Fibroblast of lung (primary cell): ENCODE data around the gene DCTN2. TPM values are rescaled to one million over a fixed set of nuclear protein-coding genes. Genes with fewer than 3 reads are reported as not detected.

Experiments used
- DNase-seq, 2 donors: peaks; one replicate each; pipeline versions ENCODE4 v3.0.0 to v3.0.0-alpha.2; 2010; ENCODE audit warnings: low read depth in 2 of 2
- H2AFZ ChIP-seq: 2 replicates; pipeline ENCODE4 v1.5.1; 2012; ENCODE audit warnings: low read length, control low read depth, inconsistent platforms
- H3K27ac ChIP-seq: 2 replicates; pipeline ENCODE4 v1.5.1; 2011; ENCODE audit warnings: low read length, control low read depth; ENCODE audit not compliant: insufficient read depth
- H3K27me3 ChIP-seq: 2 replicates; pipeline ENCODE4 v1.5.1; 2011; ENCODE audit warnings: mild to moderate bottlenecking, low read length; ENCODE audit not compliant: control insufficient read depth, insufficient read depth
- H3K36me3 ChIP-seq: 2 replicates; pipeline ENCODE4 v1.5.1; 2011; ENCODE audit warnings: low read length; ENCODE audit not compliant: control insufficient read depth, insufficient read depth
- H3K4me1 ChIP-seq: 2 replicates; pipeline ENCODE4 v1.5.1; 2011; ENCODE audit warnings: low read length; ENCODE audit not compliant: control insufficient read depth, insufficient read depth; ENCODE audit errors: extremely low read depth
- H3K4me2 ChIP-seq: 2 replicates; pipeline ENCODE4 v1.5.1; 2011; ENCODE audit warnings: low read length, control low read depth; ENCODE audit not compliant: insufficient read depth; ENCODE audit errors: extremely low read depth
- H3K4me3 ChIP-seq, 4 experiments: fragments of 200-600 bp in 1 of 4; sonication (generic) in 1 of 4; replicated peaks in 1 of 4; 2 replicates each; pipeline ENCODE4 v1.5.1; 2011 to 2016; ENCODE audit warnings: low read length in 4 of 4, low read depth in 3 of 4, mild to moderate bottlenecking in 3 of 4, control low read depth in 2 of 4, inconsistent platforms in 1 of 4, mixed read lengths in 1 of 4; ENCODE audit not compliant: insufficient read depth in 1 of 4; ENCODE audit errors: control extremely low read depth in 1 of 4
- H3K79me2 ChIP-seq: 2 replicates; pipeline ENCODE4 v1.5.1; 2012; ENCODE audit warnings: mild to moderate bottlenecking, low read length, inconsistent platforms; ENCODE audit not compliant: control insufficient read depth, insufficient read depth
- H3K9ac ChIP-seq: 2 replicates; pipeline ENCODE4 v1.5.1; 2011; ENCODE audit warnings: mild to moderate bottlenecking, low read length, control low read depth; ENCODE audit not compliant: insufficient read depth
- H3K9me3 ChIP-seq: 2 replicates; pipeline ENCODE4 v1.5.1; 2012; ENCODE audit warnings: low read depth, low read length; ENCODE audit not compliant: control insufficient read depth, insufficient read depth
- H4K20me1 ChIP-seq: 2 replicates; pipeline ENCODE4 v1.5.1; 2011; ENCODE audit warnings: low read length; ENCODE audit not compliant: control insufficient read depth, insufficient read depth; ENCODE audit errors: extremely low read depth
- EZH2 ChIP-seq: IDR thresholded peaks from 2 replicates; pipeline ENCODE4 v1.5.1; 2012; ENCODE audit warnings: low read length, control low read depth, mild to moderate bottlenecking; ENCODE audit errors: missing control alignments
- polyA plus RNA-seq, 2 donors: library from polyadenylated mRNA; depleted of rRNA in 1 of 2; stranded (reverse) in 1 of 2; unstranded in 1 of 2; fragments of >200 nt; gene quantifications; 2 replicates each; pipeline ENCODE4 v1.2.1, GENCODE V29; 2011 to 2012; ENCODE audit warnings: missing spikeins in 1 of 2
- total RNA-seq: library from RNA; depleted of rRNA; stranded (reverse); fragments of >200 nt; gene quantifications from 2 replicates; pipeline ENCODE4 v1.2.1, GENCODE V29; 2014
- TF ChIP-seq, protein P1 (sequence below), 2 donors: IDR thresholded peaks in 1 of 2; conservative IDR thresholded peaks in 1 of 2; 1 replicate in 1 of 2; 2 replicates in 1 of 2; pipeline ENCODE4 v1.5.1; 2011 to 2012; ENCODE audit warnings: low read length in 2 of 2, control low read depth in 1 of 2, inconsistent platforms in 1 of 2, low read depth in 1 of 2, mild to moderate bottlenecking in 1 of 2

Gene DCTN2
- total and polyA plus RNA-seq, 2 donors (not counting 1 experiment from before 2014, with no cell fraction given) = 101 to 211 TPM

DNA sequence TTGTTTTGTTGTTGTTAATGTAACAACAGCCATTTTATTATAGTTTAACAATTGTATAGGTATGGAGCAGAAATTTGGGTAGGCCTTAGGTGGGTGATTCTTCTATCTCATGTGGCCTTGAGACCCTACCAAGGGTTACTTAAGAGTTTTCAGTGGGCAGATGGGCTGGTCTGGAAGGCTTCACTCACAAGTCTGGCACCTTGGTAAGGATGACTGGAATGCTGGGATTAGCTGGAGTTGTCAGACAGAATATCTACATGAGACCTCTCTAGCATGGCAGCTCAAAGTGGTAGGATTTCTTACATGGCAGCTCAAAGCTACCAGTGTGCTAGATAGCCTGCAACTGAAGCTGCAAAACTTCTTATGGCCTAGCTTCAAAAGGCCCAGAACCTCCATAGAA, 61.3 kb downstream of the DCTN2 start:
- H3K27me3 ChIP-seq = peaks cover 7% of the 10 kb centered on the region
- no peak overlapping the region for H3K4me3 ChIP-seq
- H3K36me3 ChIP-seq = peaks cover 10% of the 10 kb centered on the region
- H3K9ac ChIP-seq = no peak overlapping the region
- no peak overlapping the region for H3K4me2 ChIP-seq
- peaks cover 15% of the 10 kb centered on the region for H3K4me1 ChIP-seq
- no peak for DNase-seq
- H3K9me3 ChIP-seq = no peaks in the 10 kb centered on the region
- H4K20me1 ChIP-seq = no peaks in the 10 kb centered on the region
- no peak overlapping the region for H3K27ac ChIP-seq
- H3K79me2 ChIP-seq = peaks cover 21% of the 10 kb centered on the region
- TF ChIP-seq, protein P1, sequence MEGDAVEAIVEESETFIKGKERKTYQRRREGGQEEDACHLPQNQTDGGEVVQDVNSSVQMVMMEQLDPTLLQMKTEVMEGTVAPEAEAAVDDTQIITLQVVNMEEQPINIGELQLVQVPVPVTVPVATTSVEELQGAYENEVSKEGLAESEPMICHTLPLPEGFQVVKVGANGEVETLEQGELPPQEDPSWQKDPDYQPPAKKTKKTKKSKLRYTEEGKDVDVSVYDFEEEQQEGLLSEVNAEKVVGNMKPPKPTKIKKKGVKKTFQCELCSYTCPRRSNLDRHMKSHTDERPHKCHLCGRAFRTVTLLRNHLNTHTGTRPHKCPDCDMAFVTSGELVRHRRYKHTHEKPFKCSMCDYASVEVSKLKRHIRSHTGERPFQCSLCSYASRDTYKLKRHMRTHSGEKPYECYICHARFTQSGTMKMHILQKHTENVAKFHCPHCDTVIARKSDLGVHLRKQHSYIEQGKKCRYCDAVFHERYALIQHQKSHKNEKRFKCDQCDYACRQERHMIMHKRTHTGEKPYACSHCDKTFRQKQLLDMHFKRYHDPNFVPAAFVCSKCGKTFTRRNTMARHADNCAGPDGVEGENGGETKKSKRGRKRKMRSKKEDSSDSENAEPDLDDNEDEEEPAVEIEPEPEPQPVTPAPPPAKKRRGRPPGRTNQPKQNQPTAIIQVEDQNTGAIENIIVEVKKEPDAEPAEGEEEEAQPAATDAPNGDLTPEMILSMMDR (conservative IDR thresholded peaks at IDR 0.05 in 1 of 2, IDR thresholded peaks at IDR 0.05 in 1 of 2; ENCODE audit: low read depth in 1 of 2, low read length in 2 of 2) = no peak
- TF ChIP-seq EZH2 = no peak
- H2AFZ ChIP-seq = no peak overlapping the region

DNA sequence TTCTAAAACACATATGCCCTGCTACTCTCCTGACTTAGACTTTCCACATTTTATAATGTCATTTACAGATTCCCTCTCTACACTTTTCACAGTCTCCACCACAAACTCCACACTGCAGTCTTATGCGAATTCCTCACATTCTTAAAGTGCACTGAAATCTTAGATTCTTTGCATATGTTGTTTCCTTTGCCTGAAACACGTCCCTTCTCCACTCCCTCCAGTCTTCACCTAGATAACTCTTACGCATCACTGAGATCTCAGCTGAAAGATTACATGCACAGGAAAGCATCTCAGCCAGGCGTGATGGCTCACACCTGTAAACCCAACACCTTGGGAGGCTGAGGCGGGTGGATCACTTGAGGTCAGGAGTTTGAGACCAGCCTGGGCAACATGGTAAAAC, 63.5 kb downstream of the DCTN2 start:
- H3K27ac ChIP-seq = no peak overlapping the region
- peaks cover 5% of the 10 kb centered on the region for H3K79me2 ChIP-seq
- no peak overlapping the region for H3K9ac ChIP-seq
- H4K20me1 ChIP-seq = no peaks in the 10 kb centered on the region
- peaks cover 15% of the 10 kb centered on the region for H3K27me3 ChIP-seq
- H3K4me1 ChIP-seq = peaks cover 8% of the 10 kb centered on the region
- no peaks in the 10 kb centered on the region for H3K9me3 ChIP-seq
- no peak overlapping the region for H2AFZ ChIP-seq
- TF ChIP-seq, protein P1 (conservative IDR thresholded peaks at IDR 0.05 in 1 of 2, IDR thresholded peaks at IDR 0.05 in 1 of 2; ENCODE audit: low read depth in 1 of 2, low read length in 2 of 2) = no peak
- no peak for TF ChIP-seq EZH2
- no peaks in the 10 kb centered on the region for H3K36me3 ChIP-seq
- no peak overlapping the region for H3K4me3 ChIP-seq
- no peak overlapping the region for H3K4me2 ChIP-seq
- peak in 1 of 2 donors; percentile 86 for DNase-seq

DNA sequence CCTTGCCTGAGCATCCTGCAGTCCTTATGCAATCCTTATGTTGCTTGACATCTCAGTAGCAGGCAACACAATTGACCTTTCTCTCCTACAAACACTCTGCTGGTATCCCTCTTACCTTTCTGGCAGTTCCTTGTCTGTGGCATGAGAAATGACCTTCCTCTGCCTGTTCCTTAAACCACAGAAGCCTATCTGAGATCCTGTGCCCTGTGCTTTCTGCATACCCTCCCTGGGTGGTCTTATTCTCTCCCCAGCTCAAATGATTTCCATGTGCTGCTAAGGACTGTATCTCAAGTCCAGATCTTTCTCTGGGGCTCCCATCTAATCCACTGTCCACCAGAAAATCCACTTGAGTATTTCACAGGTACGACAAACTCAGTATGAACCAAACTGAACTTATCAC, 65.3 kb downstream of the DCTN2 start:
- H3K9ac ChIP-seq = no peak overlapping the region
- H2AFZ ChIP-seq = no peak overlapping the region
- peaks cover 5% of the 10 kb centered on the region for H3K4me1 ChIP-seq
- no peaks in the 10 kb centered on the region for H4K20me1 ChIP-seq
- H3K79me2 ChIP-seq = no peaks in the 10 kb centered on the region
- H3K9me3 ChIP-seq = no peaks in the 10 kb centered on the region
- no peak overlapping the region for H3K27ac ChIP-seq
- H3K36me3 ChIP-seq = no peaks in the 10 kb centered on the region
- H3K4me2 ChIP-seq = no peak overlapping the region
- TF ChIP-seq, protein P1 (conservative IDR thresholded peaks at IDR 0.05 in 1 of 2, IDR thresholded peaks at IDR 0.05 in 1 of 2; ENCODE audit: low read depth in 1 of 2, low read length in 2 of 2) = no peak
- no peak for TF ChIP-seq EZH2
- H3K27me3 ChIP-seq = peaks cover 20% of the 10 kb centered on the region
- no peak overlapping the region for H3K4me3 ChIP-seq
- no peak for DNase-seq

Other genes with a start within 250 kb of the DCTN2 start
- 11.3 and 21.3 TPM in 2 replicates for gene R3HDM2, start 116.1 kb downstream of the DCTN2 start, total RNA-seq
- 18.5 and 22.8 TPM in 2 replicates for gene R3HDM2, start 116.1 kb downstream of the DCTN2 start, polyA plus RNA-seq
- not detected in 2 replicates for gene INHBC, start 112.4 kb downstream of the DCTN2 start, total RNA-seq
- 0.05 TPM in 1 of 2 replicates, not detected in the other for gene INHBC, start 112.4 kb downstream of the DCTN2 start, polyA plus RNA-seq
- 9.2 and 26.4 TPM in 2 replicates for gene INHBE, start 91.9 kb downstream of the DCTN2 start, total RNA-seq
- 0.41 and 0.67 TPM in 2 replicates for gene INHBE, start 91.9 kb downstream of the DCTN2 start, polyA plus RNA-seq
- gene GLI1, start 87.4 kb downstream of the DCTN2 start, total RNA-seq = 1.0 and 2.0 TPM in 2 replicates
- 0.40 and 0.97 TPM in 2 replicates for gene GLI1, start 87.4 kb downstream of the DCTN2 start, polyA plus RNA-seq
- gene ARHGAP9, start 67.3 kb downstream of the DCTN2 start, total RNA-seq = under 0.01 TPM in 2 replicates
- 0.08 and 0.10 TPM in 2 replicates for gene ARHGAP9, start 67.3 kb downstream of the DCTN2 start, polyA plus RNA-seq
- gene MARS1, start 59.1 kb downstream of the DCTN2 start, total RNA-seq = 223 and 352 TPM in 2 replicates
- 89.9 and 103 TPM in 2 replicates for gene MARS1, start 59.1 kb downstream of the DCTN2 start, polyA plus RNA-seq
- 249 and 265 TPM in 2 replicates for gene DDIT3, start 26.7 kb downstream of the DCTN2 start, total RNA-seq
- 32.5 and 57.8 TPM in 2 replicates for gene DDIT3, start 26.7 kb downstream of the DCTN2 start, polyA plus RNA-seq
- 5.1 and 7.1 TPM in 2 replicates for gene MBD6, start 24.4 kb downstream of the DCTN2 start, total RNA-seq
- 3.0 and 3.1 TPM in 2 replicates for gene MBD6, start 24.4 kb downstream of the DCTN2 start, polyA plus RNA-seq
- 0.51 and 1.3 TPM in 2 replicates for gene KIF5A, start 2.9 kb upstream of the DCTN2 start, total RNA-seq
- 0.53 and 0.89 TPM in 2 replicates for gene KIF5A, start 2.9 kb upstream of the DCTN2 start, polyA plus RNA-seq
- 9.0 and 11.9 TPM in 2 replicates for gene PIP4K2C, start 44.0 kb upstream of the DCTN2 start, total RNA-seq
- 24.3 and 25.2 TPM in 2 replicates for gene PIP4K2C, start 44.0 kb upstream of the DCTN2 start, polyA plus RNA-seq
- 16.4 and 30.4 TPM in 2 replicates for gene DTX3, start 57.6 kb upstream of the DCTN2 start, total RNA-seq
- gene DTX3, start 57.6 kb upstream of the DCTN2 start, polyA plus RNA-seq = 12.1 and 17.3 TPM in 2 replicates
- 34.4 and 40.0 TPM in 2 replicates for gene ARHGEF25, start 64.2 kb upstream of the DCTN2 start, total RNA-seq
- 12.1 and 15.7 TPM in 2 replicates for gene ARHGEF25, start 64.2 kb upstream of the DCTN2 start, polyA plus RNA-seq
- 0.51 and 2.3 TPM in 2 replicates for gene B4GALNT1, start 86.0 kb upstream of the DCTN2 start, total RNA-seq
- gene B4GALNT1, start 86.0 kb upstream of the DCTN2 start, polyA plus RNA-seq = 1.3 and 3.4 TPM in 2 replicates
- gene OS9, start 146.9 kb upstream of the DCTN2 start, total RNA-seq = 170 and 260 TPM in 2 replicates
- 274 and 316 TPM in 2 replicates for gene OS9, start 146.9 kb upstream of the DCTN2 start, polyA plus RNA-seq
- under 0.01 and 0.17 TPM in 2 replicates for gene AGAP2, start 191.6 kb upstream of the DCTN2 start, total RNA-seq
- 0.02 and 0.05 TPM in 2 replicates for gene AGAP2, start 191.6 kb upstream of the DCTN2 start, polyA plus RNA-seq
- gene TSPAN31, start 197.8 kb upstream of the DCTN2 start, total RNA-seq = 55.7 and 99.6 TPM in 2 replicates
- gene TSPAN31, start 197.8 kb upstream of the DCTN2 start, polyA plus RNA-seq = 42.8 and 53.6 TPM in 2 replicates
- 183 and 257 TPM in 2 replicates for gene CDK4, start 205.1 kb upstream of the DCTN2 start, total RNA-seq
- gene CDK4, start 205.1 kb upstream of the DCTN2 start, polyA plus RNA-seq = 233 and 324 TPM in 2 replicates
- 2.6 and 3.8 TPM in 2 replicates for gene MARCHF9, start 207.9 kb upstream of the DCTN2 start, total RNA-seq
- gene MARCHF9, start 207.9 kb upstream of the DCTN2 start, polyA plus RNA-seq = 4.8 and 5.6 TPM in 2 replicates
- gene CYP27B1, start 219.9 kb upstream of the DCTN2 start, total RNA-seq = under 0.01 and 0.17 TPM in 2 replicates
- gene CYP27B1, start 219.9 kb upstream of the DCTN2 start, polyA plus RNA-seq = 0.26 and 0.29 TPM in 2 replicates
- 3.5 and 6.4 TPM in 2 replicates for gene METTL1, start 224.9 kb upstream of the DCTN2 start, total RNA-seq
- gene METTL1, start 224.9 kb upstream of the DCTN2 start, polyA plus RNA-seq = 16.9 and 28.5 TPM in 2 replicates
- gene EEF1AKMT3, start 225.4 kb upstream of the DCTN2 start, total RNA-seq = 3.9 and 8.9 TPM in 2 replicates
- 6.7 and 11.9 TPM in 2 replicates for gene EEF1AKMT3, start 225.4 kb upstream of the DCTN2 start, polyA plus RNA-seq
- 15.5 and 20.3 TPM in 2 replicates for gene TSFM, start 235.6 kb upstream of the DCTN2 start, total RNA-seq
- gene TSFM, start 235.6 kb upstream of the DCTN2 start, polyA plus RNA-seq = 16.8 and 19.0 TPM in 2 replicates